HG03139 (cell line): ENCODE results near the gene MED13L.
"Not testable (repeated sequence)": the region's sequence is repeated elsewhere in the genome, so short reads cannot be mapped to it uniquely, and the experiment has no call there.

ENCODE experiments used
- ATAC-seq: cut with Tn5 transposase; IDR thresholded peaks from one replicate; pipeline ENCODE4 v1.9.1; 2021; ENCODE audit not compliant: unreplicated experiment

Gene MED13L

GRCh38 chr12:115980339-115980738 is 297.2 kb downstream of the MED13L start:
- ATAC-seq, result no peak

GRCh38 chr12:115979851-115980250 is 297.6 kb downstream of the MED13L start:
- no peak for ATAC-seq

GRCh38 chr12:115979351-115979750 is 298.1 kb downstream of the MED13L start:
- ATAC-seq, result no peak

- not testable (repeated sequence) for ATAC-seq
Measured at GRCh38 chr12:115976829-115977228, 300.7 kb downstream of the MED13L start.

GRCh38 chr12:115975411-115975810 is 302.1 kb downstream of the MED13L start:
- ATAC-seq, result no peak

GRCh38 chr12:115973968-115974724 is 303.3 kb downstream of the MED13L start:
- ATAC-seq, result no peak

- ATAC-seq, result no peak
Measured at GRCh38 chr12:115973066-115973465, 304.4 kb downstream of the MED13L start.

GRCh38 chr12:115972241-115972640 is 305.3 kb downstream of the MED13L start:
- ATAC-seq, result no peak

GRCh38 chr12:115968211-115968610 is 309.3 kb downstream of the MED13L start:
- no peak for ATAC-seq

- ATAC-seq, result no peak
Measured at GRCh38 chr12:115966376-115966775, 311.1 kb downstream of the MED13L start.

- ATAC-seq, result no peak
Measured at GRCh38 chr12:115964626-115965025, 312.9 kb downstream of the MED13L start.

- ATAC-seq, result no peak
Measured at GRCh38 chr12:115964214-115964613, 313.3 kb downstream of the MED13L start.

- ATAC-seq, result no peak
Measured at GRCh38 chr12:115962216-115962615, 315.3 kb downstream of the MED13L start.

GRCh38 chr12:115960868-115961802 is 316.4 kb downstream of the MED13L start:
- no peak for ATAC-seq

- ATAC-seq, result no peak
Measured at GRCh38 chr12:115957686-115958290, 319.7 kb downstream of the MED13L start.

- ATAC-seq, result no peak
Measured at GRCh38 chr12:115956659-115957058, 320.8 kb downstream of the MED13L start.

- no peak for ATAC-seq
Measured at GRCh38 chr12:115956236-115956635, 321.3 kb downstream of the MED13L start.

- no peak for ATAC-seq
Measured at GRCh38 chr12:115953450-115953849, 324.0 kb downstream of the MED13L start.

- ATAC-seq, result no peak
Measured at GRCh38 chr12:115953031-115953430, 324.5 kb downstream of the MED13L start.

- no peak for ATAC-seq
Measured at GRCh38 chr12:115950959-115951358, 326.5 kb downstream of the MED13L start.

- ATAC-seq, result no peak
Measured at GRCh38 chr12:115949675-115950074, 327.8 kb downstream of the MED13L start.

GRCh38 chr12:115947696-115948062 is 329.8 kb downstream of the MED13L start:
- no peak for ATAC-seq
